ENCODE measurements around the gene GRID1. TPM values are rescaled to one million over a fixed set of nuclear protein-coding genes. Genes with fewer than 3 reads are reported as not detected.

GRID1 gene
- total RNA-seq, 2 donors from 2014 or later, result 0.52 to 0.59 TPM

DNA sequence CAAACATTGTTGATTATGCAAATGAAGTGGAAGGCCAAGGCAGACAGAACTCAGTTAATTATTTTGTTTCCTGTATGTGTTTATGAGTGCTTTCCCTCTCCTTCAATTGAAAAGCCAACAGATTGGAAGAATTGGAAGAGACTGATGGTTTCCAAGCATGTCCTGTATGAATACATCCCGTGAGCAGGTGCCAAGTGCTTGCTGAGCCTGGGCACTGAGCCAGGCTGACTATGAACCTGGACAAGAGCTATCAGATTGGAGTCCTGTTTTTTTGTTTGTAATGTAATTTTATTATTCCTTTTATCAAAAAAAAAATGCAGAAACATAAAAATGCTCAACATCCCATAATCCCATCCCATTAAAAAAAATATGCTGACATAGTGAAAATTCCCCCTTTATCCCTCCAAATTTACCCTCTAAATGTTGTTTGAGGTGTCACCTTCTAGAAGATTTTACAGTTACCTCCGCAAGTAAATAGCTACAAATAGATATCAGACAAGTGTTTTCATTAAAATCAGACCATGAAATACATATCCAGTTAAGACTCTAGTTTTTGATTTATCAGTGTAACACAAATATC is 449.5 kb downstream of the GRID1 start:
- intact Hi-C loops (cut with DNase I), result no loop called here
- DNase-seq, result no peak

GRCh38 chr10:85916286-85916685 is 450.3 kb downstream of the GRID1 start:
- intact Hi-C loops (cut with DNase I), result no loop called here
- DNase-seq (no peak), ATAC-seq (no peak)

More for the DNA sequence above, 449.5 kb downstream of the GRID1 start:
- no peak for ATAC-seq

DNA sequence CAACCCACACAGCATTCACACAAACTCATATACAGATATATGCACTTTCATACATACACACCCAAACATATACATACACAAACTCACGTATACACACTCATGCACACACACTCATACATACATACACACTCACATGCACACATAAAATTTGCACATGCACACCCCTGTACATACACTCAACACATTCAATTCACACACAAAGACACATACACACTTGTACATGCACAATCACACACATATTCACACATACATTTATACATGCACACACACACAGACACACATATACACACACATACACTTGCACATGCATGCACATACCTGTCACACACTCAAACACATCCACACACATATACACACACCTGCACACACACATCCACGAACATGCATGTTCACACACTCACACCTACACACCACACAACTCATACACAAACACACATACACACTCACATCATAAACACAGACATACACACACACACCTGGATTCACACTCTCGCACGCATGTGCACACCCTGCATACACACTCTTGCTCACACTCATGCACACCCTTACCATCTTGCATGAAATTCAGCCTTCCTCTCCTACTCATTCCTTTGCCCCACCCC is 451.2 kb downstream of the GRID1 start:
- DNase-seq (no peak), ATAC-seq (no peak)
- intact Hi-C loops (cut with DNase I), result no loop called here

DNA sequence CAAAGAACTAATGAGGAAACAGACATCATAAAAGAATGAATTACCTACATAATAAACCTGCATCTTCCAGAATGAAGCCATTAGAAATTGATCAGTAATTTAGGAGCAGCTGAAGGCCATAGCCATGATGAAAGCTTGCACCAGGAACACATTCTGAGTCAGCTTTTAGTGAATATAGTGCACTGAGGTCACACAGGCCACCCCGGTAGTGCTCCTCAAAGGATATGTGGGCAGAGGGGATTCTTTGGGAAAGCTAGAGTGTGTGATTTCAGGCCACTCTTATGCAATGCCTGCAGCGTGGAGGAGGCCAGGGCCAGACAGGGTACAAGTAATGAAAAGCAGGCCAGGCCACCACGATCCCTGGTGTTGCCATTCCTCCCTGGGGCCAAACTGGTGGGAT is 451.9 kb downstream of the GRID1 start:
- no peak for DNase-seq
- ATAC-seq, result no peak
- intact Hi-C loops (cut with DNase I), result no loop called here

- DNase-seq, result no peak
- intact Hi-C loops (cut with DNase I), result no loop called here
- ATAC-seq, result no peak
Measured at GRCh38 chr10:85908462-85908861, 458.1 kb downstream of the GRID1 start.

DNA sequence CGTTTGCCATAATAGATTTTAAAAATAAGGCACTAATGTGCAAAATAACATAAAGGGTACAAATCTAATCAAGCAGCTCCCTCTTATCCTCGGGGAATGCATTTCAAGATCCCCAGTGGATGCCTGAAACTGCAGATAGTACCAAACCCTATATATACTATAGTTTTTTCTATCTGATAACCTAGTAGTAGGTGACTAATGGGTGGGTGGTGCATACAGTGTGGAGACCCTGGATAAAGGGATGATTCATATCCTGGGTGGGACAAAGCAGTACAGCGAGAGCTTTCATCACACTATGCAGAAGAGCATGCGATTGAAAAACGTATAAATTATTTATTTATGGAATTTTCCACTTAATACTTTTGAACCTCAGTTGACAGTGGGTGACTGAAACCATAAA is 464.5 kb downstream of the GRID1 start:
- intact Hi-C loops (cut with DNase I), result no loop called here
- ATAC-seq (no peak), DNase-seq (no peak)

GRCh38 chr10:85901599-85901998 is 465.0 kb downstream of the GRID1 start:
- DNase-seq (no peak), ATAC-seq (no peak)
- intact Hi-C loops (cut with DNase I), result no loop called here

DNA sequence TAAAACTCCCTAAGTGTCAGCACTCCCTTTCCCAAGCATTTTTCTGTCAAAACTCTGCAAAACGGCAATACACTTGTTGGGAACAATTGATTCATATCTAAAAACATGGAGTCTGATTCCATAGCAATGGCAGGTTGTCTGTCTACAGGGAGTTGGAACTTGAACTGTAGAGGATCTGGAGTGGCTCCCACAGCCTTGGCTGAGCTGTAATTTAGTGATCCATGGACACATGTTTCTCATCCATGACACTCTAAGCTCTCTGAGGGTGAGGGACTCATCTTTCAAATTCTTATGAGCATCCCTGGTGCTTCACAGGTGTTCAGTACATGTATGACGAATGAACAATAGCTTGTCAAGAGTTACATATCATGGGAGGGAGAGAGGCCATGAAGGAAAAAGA is 466.1 kb downstream of the GRID1 start:
- DNase-seq, result no peak
- no peak for ATAC-seq
- intact Hi-C loops (cut with DNase I), result no loop called here

DNA sequence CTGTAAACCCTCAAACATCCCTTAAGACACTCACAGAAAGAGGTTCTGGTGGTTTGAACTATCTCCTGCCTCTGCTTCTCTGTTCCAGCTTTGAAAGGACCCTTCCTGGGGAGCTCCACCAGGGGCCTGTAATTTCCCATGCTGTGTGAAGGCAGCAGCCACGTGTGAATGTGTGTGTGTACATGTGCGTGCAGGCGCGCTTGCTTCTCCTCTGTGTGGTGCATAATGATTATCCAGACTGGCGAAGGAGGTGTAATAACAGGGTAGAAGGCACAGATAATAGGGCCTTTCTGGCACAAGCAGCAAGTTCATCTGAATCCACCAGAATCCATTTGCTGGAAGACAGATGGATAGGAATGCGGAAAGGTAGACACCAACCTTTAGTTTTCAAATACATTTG is 466.5 kb downstream of the GRID1 start:
- no peak for ATAC-seq
- DNase-seq, result no peak
- intact Hi-C loops (cut with DNase I), result no loop called here

GRCh38 chr10:85891472-85891871 is 475.1 kb downstream of the GRID1 start:
- ATAC-seq, result no peak
- intact Hi-C loops (cut with DNase I), result no loop called here
- DNase-seq, result no peak

- DNase-seq (no peak), ATAC-seq (no peak)
- intact Hi-C loops (cut with DNase I), result no loop called here
Measured at GRCh38 chr10:85888559-85888958, 478.0 kb downstream of the GRID1 start.

DNA sequence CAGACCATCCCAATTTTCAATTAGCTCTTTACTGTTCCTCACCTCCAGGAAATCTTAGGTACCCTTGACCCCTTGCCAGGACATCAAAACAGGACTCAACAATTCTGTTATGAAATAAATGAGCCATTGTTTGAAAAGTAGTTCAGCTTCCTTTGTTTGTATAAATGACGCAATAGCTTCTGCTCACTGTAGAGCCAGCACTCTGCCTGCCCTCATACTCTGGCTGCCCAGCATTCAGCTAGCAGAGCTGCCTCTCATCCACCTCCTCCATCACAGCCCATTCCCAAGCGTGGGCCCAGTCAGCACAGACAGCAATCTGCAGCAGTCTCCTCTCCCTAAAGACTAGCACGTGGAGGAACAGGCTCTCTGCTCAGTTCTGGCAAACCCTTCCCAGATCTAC is 478.6 kb downstream of the GRID1 start:
- ATAC-seq (no peak), DNase-seq (no peak)
- intact Hi-C loops (cut with DNase I), result no loop called here

- ATAC-seq, result no peak
- intact Hi-C loops (cut with DNase I), result no loop called here
- no peak for DNase-seq
Measured at GRCh38 chr10:85874208-85874607, 492.4 kb downstream of the GRID1 start.

- DNase-seq (no peak), ATAC-seq (no peak)
- intact Hi-C loops (cut with DNase I), result no loop called here
Measured at GRCh38 chr10:85873063-85873462, 493.5 kb downstream of the GRID1 start.

GRCh38 chr10:85868627-85869499 is 497.7 kb downstream of the GRID1 start:
- no peak for DNase-seq
- ATAC-seq, result no peak
- intact Hi-C loops (cut with DNase I), result no loop called here

DNA sequence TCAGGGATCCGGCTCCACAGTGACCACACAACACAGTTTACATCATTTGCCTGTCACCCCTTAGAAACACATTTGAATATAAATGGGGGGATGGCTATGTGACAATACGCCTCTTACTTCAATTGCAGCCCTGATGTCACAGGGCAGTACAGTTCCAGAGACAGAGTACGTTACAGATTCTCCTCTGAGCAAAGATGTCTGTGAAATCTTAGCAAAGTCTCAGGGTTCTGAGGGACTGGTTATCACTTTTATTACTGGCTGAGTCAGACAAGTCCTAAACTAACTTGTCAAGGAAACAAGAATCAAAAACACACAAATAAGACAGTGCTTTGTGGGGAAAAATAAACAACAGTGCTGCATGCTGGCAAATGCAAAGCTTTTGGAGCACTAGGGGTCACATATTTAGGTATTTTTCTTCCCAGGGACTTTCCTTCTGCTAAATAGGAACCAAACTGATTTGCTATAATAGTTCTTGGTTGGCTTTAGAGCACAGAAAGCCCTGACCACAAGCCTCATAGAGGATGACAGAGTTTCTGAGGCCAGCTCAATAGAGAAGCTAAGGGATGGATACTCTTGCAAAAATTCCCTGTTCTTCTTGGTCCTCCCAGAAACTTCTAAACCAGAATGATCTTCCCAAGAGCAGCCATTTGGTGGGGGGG is 501.6 kb downstream of the GRID1 start:
- no peak for ATAC-seq
- intact Hi-C loops (cut with DNase I), result no loop called here
- no peak for DNase-seq

DNA sequence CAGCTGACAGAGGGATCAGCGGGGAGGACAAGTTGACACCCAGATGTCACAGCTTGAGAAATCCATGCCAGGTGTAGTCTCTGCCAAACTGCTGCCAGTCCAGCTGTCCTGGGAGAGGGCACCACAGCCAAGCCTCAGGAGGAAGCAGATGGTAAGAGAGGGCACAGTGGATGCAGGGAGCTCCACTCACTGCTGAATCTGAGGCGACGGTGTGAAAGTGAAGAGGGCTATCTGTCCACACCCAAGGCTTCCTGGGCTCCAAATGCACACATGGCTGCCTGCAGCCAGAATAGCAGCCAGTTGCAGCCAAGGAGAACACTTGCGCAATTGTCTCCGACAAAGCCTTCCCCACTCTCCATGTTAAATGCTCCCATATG is 502.4 kb downstream of the GRID1 start:
- no peak for DNase-seq
- intact Hi-C loops (cut with DNase I), result no loop called here

GRCh38 chr10:85863301-85864172 is 503.1 kb downstream of the GRID1 start:
- DNase-seq (no peak), ATAC-seq (no peak)
- intact Hi-C loops (cut with DNase I), result no loop called here

More for the DNA sequence above, 502.4 kb downstream of the GRID1 start:
- peak; percentile 30 to 88 for ATAC-seq

- intact Hi-C loops (cut with DNase I), result no loop called here
- no peak for ATAC-seq
- DNase-seq, result no peak
Measured at GRCh38 chr10:85862771-85863170, 503.8 kb downstream of the GRID1 start.

Measured in left cardiac atrium (tissue), 4 donors.